GM12878 (cell line): ENCODE measurements around the gene BUD23. TPM values are rescaled to one million over a fixed set of nuclear protein-coding genes. Genes with fewer than 3 reads are reported as not detected.
A peak's percentile ranks its signal among the peaks of the same experiment; 100 is the strongest.

Experiments
- ATF3 ChIP-seq: IDR thresholded peaks from 2 replicates; pipeline ENCODE4 v1.6.1; 2011; ENCODE audit warnings: low read depth, mild to moderate bottlenecking, low read length, moderate library complexity, borderline replicate concordance; ENCODE audit errors: extremely low read depth
- ATF7 ChIP-seq: fragments of 450-650 bp; IDR thresholded peaks from 2 replicates; pipeline ENCODE4 v1.6.1; 2016; ENCODE audit warnings: low read depth, mild to moderate bottlenecking
- BRCA1 ChIP-seq: IDR thresholded peaks from 2 replicates; pipeline ENCODE4 v1.6.1; 2011; ENCODE audit warnings: low read depth, low read length, improper control_type of control experiment
- CBFB ChIP-seq: IDR thresholded peaks from 2 replicates; pipeline ENCODE4 v1.6.1; 2016; ENCODE audit warnings: antibody characterized with exemption, low read depth
- CHD2 ChIP-seq: IDR thresholded peaks from 2 replicates; pipeline ENCODE4 v1.6.1; 2011; ENCODE audit warnings: low read depth, low read length, improper control_type of control experiment, borderline replicate concordance
- CTCF ChIP-seq, 3 experiments: IDR thresholded peaks in 2 of 3; conservative IDR thresholded peaks in 1 of 3; 2 replicates each; pipeline ENCODE4 v1.5.1; 2011; ENCODE audit warnings: low read depth in 3 of 3, low read length in 3 of 3, mild to moderate bottlenecking in 3 of 3, control low read depth in 2 of 3, moderate library complexity in 2 of 3, inconsistent platforms in 1 of 3, mixed read lengths in 1 of 3; ENCODE audit not compliant: control insufficient read depth in 2 of 3, insufficient read depth in 1 of 3; ENCODE audit errors: extremely low read depth in 1 of 3
- DPF2 ChIP-seq: fragments of 450-650 bp; IDR thresholded peaks from 2 replicates; pipeline ENCODE4 v1.6.1; 2017; ENCODE audit warnings: mild to moderate bottlenecking
- IKZF1 ChIP-seq: fragments of 450-650 bp; conservative IDR thresholded peaks from 2 replicates; pipeline ENCODE4 v1.6.1; 2017; ENCODE audit warnings: antibody characterized with exemption, mild to moderate bottlenecking
- KAT2A ChIP-seq: conservative IDR thresholded peaks from 2 replicates; pipeline ENCODE4 v1.6.1; 2011; ENCODE audit warnings: low read depth, low read length; ENCODE audit not compliant: control insufficient read depth
- LARP7 ChIP-seq: fragments of 450-650 bp; IDR thresholded peaks from 2 replicates; pipeline ENCODE4 v1.6.1; 2017; ENCODE audit warnings: mild to moderate bottlenecking
- MTA2 ChIP-seq: fragments of 450-650 bp; IDR thresholded peaks from 2 replicates; pipeline ENCODE4 v1.6.1; 2016; ENCODE audit warnings: low read depth, mild to moderate bottlenecking, moderate library complexity
- NFIC ChIP-seq: IDR thresholded peaks from 2 replicates; pipeline ENCODE4 v1.6.1; 2012; ENCODE audit warnings: low read depth, mild to moderate bottlenecking, inconsistent platforms, low read length, moderate library complexity
- NFXL1 ChIP-seq: fragments of 450-650 bp; IDR thresholded peaks from 2 replicates; pipeline ENCODE4 v1.6.1; 2017; ENCODE audit warnings: antibody characterized with exemption, mild to moderate bottlenecking, borderline replicate concordance
- NR2F1 ChIP-seq: fragments of 450-650 bp; conservative IDR thresholded peaks from 2 replicates; pipeline ENCODE4 v1.6.1; 2017; ENCODE audit warnings: mild to moderate bottlenecking
- PAX8 ChIP-seq: fragments of 450-650 bp; IDR thresholded peaks from 2 replicates; pipeline ENCODE4 v1.6.1; 2017; ENCODE audit warnings: mild to moderate bottlenecking, moderate library complexity
- POLR2AphosphoS2 ChIP-seq: IDR thresholded peaks from 2 replicates; pipeline ENCODE4 v1.6.1; 2011; ENCODE audit warnings: low read depth, mild to moderate bottlenecking, low read length, improper control_type of control experiment, moderate library complexity
- RCOR1 ChIP-seq: conservative IDR thresholded peaks from 2 replicates; pipeline ENCODE4 v1.6.1; 2012; ENCODE audit warnings: low read depth, low read length, improper control_type of control experiment
- SREBF2 ChIP-seq: IDR thresholded peaks from 2 replicates; pipeline ENCODE4 v1.6.1; 2012; ENCODE audit warnings: mild to moderate bottlenecking, low read length
- STAT3 ChIP-seq: IDR thresholded peaks from 2 replicates; pipeline ENCODE4 v1.6.1; 2011; ENCODE audit warnings: low read depth, low read length, improper control_type of control experiment
- TCF7 ChIP-seq: IDR thresholded peaks from 2 replicates; pipeline ENCODE4 v1.6.1; 2014; ENCODE audit warnings: antibody characterized with exemption, borderline replicate concordance
- USF2 ChIP-seq: IDR thresholded peaks from 2 replicates; pipeline ENCODE4 v1.6.1; 2011; ENCODE audit warnings: low read depth, low read length, improper control_type of control experiment, borderline replicate concordance
- WRNIP1 ChIP-seq: IDR thresholded peaks from 2 replicates; pipeline ENCODE4 v1.6.1; 2011; ENCODE audit warnings: low read depth, low read length, improper control_type of control experiment, borderline replicate concordance
- ZNF217 ChIP-seq: fragments of 450-650 bp; IDR thresholded peaks from 2 replicates; pipeline ENCODE4 v1.6.1; 2017; ENCODE audit warnings: antibody characterized with exemption, mild to moderate bottlenecking
- polyA plus RNA-seq, 11 experiments: library from polyadenylated mRNA; depleted of rRNA in 4 of 11; unstranded in 6 of 11; stranded (reverse) in 5 of 11; fragments of >200 nt; fragmentation: Nextera tagmentation in 4 of 11; fragmentation: Illumina TruSeq in 1 of 11; extraction: Ambion mirVana in 4 of 11; extraction: Trizol in 1 of 11; gene quantifications; 1 replicate in 1 of 11; 2 replicates in 10 of 11; pipeline versions ENCODE4 v1.2.1 to v1.2.3, GENCODE V29; 2011 to 2016; ENCODE audit warnings: inconsistent platforms in 2 of 11, missing spikeins in 2 of 11, low read depth in 1 of 11
- total RNA-seq, 4 experiments: library from RNA; depleted of rRNA in 3 of 4; stranded (reverse); fragments of >200 nt in 3 of 4; fragmentation: Illumina TruSeq in 1 of 4; extraction: Trizol in 1 of 4; gene quantifications; 2 replicates each; pipeline versions ENCODE4 v1.2.1 to v1.2.3, GENCODE V29; 2013 to 2021
- TF ChIP-seq, protein P1 (sequence below): fragments of 450-650 bp; IDR thresholded peaks from 2 replicates; pipeline ENCODE4 v1.6.1; 2014; ENCODE audit warnings: mild to moderate bottlenecking
- TF ChIP-seq, protein P2 (sequence below): fragments of 450-650 bp; IDR thresholded peaks from 2 replicates; pipeline ENCODE4 v1.6.1; 2017; ENCODE audit warnings: antibody characterized with exemption, mild to moderate bottlenecking, moderate library complexity

The BUD23 gene
- total and polyA plus RNA-seq, 10 of the 15 experiments (the other 5 are each of a cell fraction or from before 2014, with no cell fraction given): 36.4 to 138 (median 99.5) TPM

GRCh38 chr7:73738612-73739386, 55.4 kb downstream of the BUD23 start, which contains the start of gene ABHD11 (continued):
- TF ChIP-seq USF2: no peak
- TF ChIP-seq CBFB: no peak
- TF ChIP-seq DPF2: peak; percentile 80
- TF ChIP-seq TCF7: no peak
- peak; percentile 72 for TF ChIP-seq LARP7
- TF ChIP-seq STAT3: no peak
- TF ChIP-seq, protein P1, sequence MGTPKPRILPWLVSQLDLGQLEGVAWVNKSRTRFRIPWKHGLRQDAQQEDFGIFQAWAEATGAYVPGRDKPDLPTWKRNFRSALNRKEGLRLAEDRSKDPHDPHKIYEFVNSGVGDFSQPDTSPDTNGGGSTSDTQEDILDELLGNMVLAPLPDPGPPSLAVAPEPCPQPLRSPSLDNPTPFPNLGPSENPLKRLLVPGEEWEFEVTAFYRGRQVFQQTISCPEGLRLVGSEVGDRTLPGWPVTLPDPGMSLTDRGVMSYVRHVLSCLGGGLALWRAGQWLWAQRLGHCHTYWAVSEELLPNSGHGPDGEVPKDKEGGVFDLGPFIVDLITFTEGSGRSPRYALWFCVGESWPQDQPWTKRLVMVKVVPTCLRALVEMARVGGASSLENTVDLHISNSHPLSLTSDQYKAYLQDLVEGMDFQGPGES: peak; percentile 29; the same call in 1 of the 2 replicates
- TF ChIP-seq CTCF (IDR thresholded peaks at IDR 0.05 in 2 of 3, conservative IDR thresholded peaks at IDR 0.05 in 1 of 3; ENCODE audit: control insufficient read depth in 2 of 3, extremely low read depth in 1 of 3, insufficient read depth in 1 of 3, low read depth in 3 of 3, low read length in 3 of 3): no peak
- no peak for TF ChIP-seq NFIC
- TF ChIP-seq POLR2AphosphoS2: no peak
- peak; percentile 89 for TF ChIP-seq CHD2
- TF ChIP-seq, protein P2, sequence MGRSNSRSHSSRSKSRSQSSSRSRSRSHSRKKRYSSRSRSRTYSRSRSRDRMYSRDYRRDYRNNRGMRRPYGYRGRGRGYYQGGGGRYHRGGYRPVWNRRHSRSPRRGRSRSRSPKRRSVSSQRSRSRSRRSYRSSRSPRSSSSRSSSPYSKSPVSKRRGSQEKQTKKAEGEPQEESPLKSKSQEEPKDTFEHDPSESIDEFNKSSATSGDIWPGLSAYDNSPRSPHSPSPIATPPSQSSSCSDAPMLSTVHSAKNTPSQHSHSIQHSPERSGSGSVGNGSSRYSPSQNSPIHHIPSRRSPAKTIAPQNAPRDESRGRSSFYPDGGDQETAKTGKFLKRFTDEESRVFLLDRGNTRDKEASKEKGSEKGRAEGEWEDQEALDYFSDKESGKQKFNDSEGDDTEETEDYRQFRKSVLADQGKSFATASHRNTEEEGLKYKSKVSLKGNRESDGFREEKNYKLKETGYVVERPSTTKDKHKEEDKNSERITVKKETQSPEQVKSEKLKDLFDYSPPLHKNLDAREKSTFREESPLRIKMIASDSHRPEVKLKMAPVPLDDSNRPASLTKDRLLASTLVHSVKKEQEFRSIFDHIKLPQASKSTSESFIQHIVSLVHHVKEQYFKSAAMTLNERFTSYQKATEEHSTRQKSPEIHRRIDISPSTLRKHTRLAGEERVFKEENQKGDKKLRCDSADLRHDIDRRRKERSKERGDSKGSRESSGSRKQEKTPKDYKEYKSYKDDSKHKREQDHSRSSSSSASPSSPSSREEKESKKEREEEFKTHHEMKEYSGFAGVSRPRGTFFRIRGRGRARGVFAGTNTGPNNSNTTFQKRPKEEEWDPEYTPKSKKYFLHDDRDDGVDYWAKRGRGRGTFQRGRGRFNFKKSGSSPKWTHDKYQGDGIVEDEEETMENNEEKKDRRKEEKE: no peak; the same call in 1 of the 2 replicates
- TF ChIP-seq KAT2A: no peak
- TF ChIP-seq ATF7: peak; percentile 98
- no peak for TF ChIP-seq WRNIP1
- no peak for TF ChIP-seq ATF3
- TF ChIP-seq BRCA1: peak; percentile 60
- peak; percentile 89 for TF ChIP-seq IKZF1
- no peak for TF ChIP-seq NFXL1
- TF ChIP-seq ZNF217: peak; percentile 37; the same call in 1 of the 2 replicates
- TF ChIP-seq PAX8: no peak
- TF ChIP-seq MTA2: no peak
- TF ChIP-seq SREBF2: no peak
- peak; percentile 26 for TF ChIP-seq NR2F1
- TF ChIP-seq RCOR1: 0 out of 2 replicates have a peak, but pooled peaks have one; percentile 34
